GM12878 (cell line): ENCODE results near the gene GAREM1. TPM values are rescaled to one million over a fixed set of nuclear protein-coding genes. Genes with fewer than 3 reads are reported as not detected.

Experiments
- ATAC-seq: fragments of 200-7000 bp; cut with Tn5 transposase; 3 replicates; pipeline ENCODE4 v1.9.1; 2020; ENCODE audit warnings: mild to moderate bottlenecking, moderate library complexity
- BruUV-seq: library from RNA; stranded (reverse); fragments of 400-500 nt; replicated peaks from 2 replicates; lab custom pipeline; 2021; lab: Mats Ljungman, UMichigan
- CTCF ChIA-PET: fragments of 300-600 bp; sonication (Branson Sonifier 250); formaldehyde crosslinking; extraction: SDS; loops from one replicate; lab custom pipeline; 2021; ENCODE audit warnings: inconsistent platforms; lab: Yijun Ruan, JAX
- POLR2A ChIA-PET: fragments of 350-600 bp; formaldehyde crosslinking; extraction: SDS; loops from one replicate; lab custom pipeline; 2021; ENCODE audit warnings: inconsistent platforms; lab: Charles Lee
- RAD21 ChIA-PET: fragments of 300-600 bp; sonication (Branson Sonifier 250); formaldehyde crosslinking; loops from one replicate; lab custom pipeline; 2023; ENCODE audit warnings: antibody characterized with exemption; ENCODE audit not compliant: unreplicated experiment; lab: Charles Lee
- SMC1A ChIA-PET: fragments of 300-600 bp; sonication (Branson Sonifier 250); formaldehyde crosslinking; loops from one replicate; lab custom pipeline; 2023; ENCODE audit not compliant: unreplicated experiment, uncharacterized antibody; lab: Charles Lee
- DNase-seq: peaks from one replicate; pipeline ENCODE4 v3.0.0-alpha.2; 2011; ENCODE audit warnings: low read depth, low spot score
- FAIRE-seq: peaks from 3 replicates; lab custom pipeline; 2011; peaks lifted over from hg19 to GRCh38; lab: Jason Lieb, UNC
- H2AFZ ChIP-seq: 2 replicates; pipeline ENCODE4 v1.6.0; 2011; ENCODE audit warnings: low read depth, low read length, control low read depth; ENCODE audit not compliant: control insufficient read depth
- H3K27ac ChIP-seq: 2 replicates; pipeline ENCODE4 v1.5.1; 2011; ENCODE audit warnings: control low read depth; ENCODE audit not compliant: control insufficient read depth, insufficient read depth
- H3K27me3 ChIP-seq, 2 experiments: replicated peaks in 1 of 2; 2 replicates each; pipeline versions ENCODE4 v1.6.0 to v1.6.1; 2011; ENCODE audit warnings: low read length in 1 of 2; ENCODE audit not compliant: control insufficient read depth in 2 of 2, insufficient read depth in 2 of 2
- H3K36me3 ChIP-seq, 2 experiments: 2 replicates each; pipeline ENCODE4 v1.5.1; 2011; ENCODE audit warnings: low read length in 1 of 2; ENCODE audit not compliant: control insufficient read depth in 2 of 2, insufficient read depth in 2 of 2
- H3K4me1 ChIP-seq: 2 replicates; pipeline ENCODE4 v1.6.1; 2011; ENCODE audit warnings: mild to moderate bottlenecking, low read length, moderate library complexity, mixed read lengths; ENCODE audit not compliant: control insufficient read depth, insufficient read depth
- H3K4me2 ChIP-seq: 2 replicates; pipeline ENCODE4 v1.6.0; 2011; ENCODE audit warnings: control low read depth; ENCODE audit not compliant: control insufficient read depth, insufficient read depth
- H3K4me3 ChIP-seq: fragments of 200-600 bp; sonication (generic); 2 replicates; pipeline ENCODE4 v1.5.1; 2016
- H3K79me2 ChIP-seq: 2 replicates; pipeline ENCODE4 v1.6.0; 2011; ENCODE audit warnings: low read length; ENCODE audit not compliant: control insufficient read depth, insufficient read depth
- H3K9ac ChIP-seq: 2 replicates; pipeline ENCODE4 v1.8.0; 2011; ENCODE audit warnings: low read length, control low read depth, mixed read lengths; ENCODE audit not compliant: control insufficient read depth, insufficient read depth
- H3K9me3 ChIP-seq: replicated peaks from 3 replicates; pipeline ENCODE4 v1.5.1; 2011; ENCODE audit warnings: mild to moderate bottlenecking, low read length; ENCODE audit not compliant: control insufficient read depth, insufficient read depth
- H4K20me1 ChIP-seq: 2 replicates; pipeline ENCODE4 v1.6.0; 2011; ENCODE audit not compliant: control insufficient read depth, insufficient read depth
- EED ChIP-seq: sonication (generic); IDR thresholded peaks from 2 replicates; pipeline ENCODE4 v1.6.1; 2016; ENCODE audit warnings: antibody characterized with exemption, low read depth
- SIX5 ChIP-seq: IDR thresholded peaks from 2 replicates; pipeline ENCODE4 v1.6.1; 2011; ENCODE audit warnings: mild to moderate bottlenecking, low read depth, low read length, moderate library complexity; ENCODE audit not compliant: severe bottlenecking
- SMAD1 ChIP-seq: fragments of 450-650 bp; IDR thresholded peaks from 2 replicates; pipeline ENCODE4 v1.6.1; 2018; ENCODE audit warnings: mild to moderate bottlenecking, low read depth; ENCODE audit not compliant: partially characterized antibody
- WGBS: methylation state at CpG from one replicate; pipeline ENCODE4 v1.1.6; 2016; ENCODE audit warnings: low lambda C conversion rate; ENCODE audit not compliant: insufficient replicate concordance, insufficient coverage; ENCODE audit errors: missing lambda C conversion rate; 5-methylcytosine and 5-hydroxymethylcytosine counted together
- in situ Hi-C: fragments of 300-500 bp; cut with MboI; formaldehyde crosslinking; loops from 9 replicates; pipeline ENCODE4 v1.14.3; 2018; ENCODE audit warnings: mixed read lengths
- intact Hi-C: fragments of 100-400 bp; cut with micrococcal nuclease; formaldehyde crosslinking; loops from one replicate; pipeline ENCODE4 v1.14.2; 2022; ENCODE audit not compliant: unreplicated experiment
- polyA plus RNA-seq, 11 experiments: library from polyadenylated mRNA; depleted of rRNA in 4 of 11; unstranded in 6 of 11; stranded (reverse) in 5 of 11; fragments of >200 nt; fragmentation: Nextera tagmentation in 4 of 11; fragmentation: Illumina TruSeq in 1 of 11; extraction: Ambion mirVana in 4 of 11; extraction: Trizol in 1 of 11; gene quantifications; 1 replicate in 1 of 11; 2 replicates in 10 of 11; pipeline versions ENCODE4 v1.2.1 to v1.2.3, GENCODE V29; 2011 to 2016; ENCODE audit warnings: inconsistent platforms in 2 of 11, missing spikeins in 2 of 11, low read depth in 1 of 11
- total RNA-seq, 4 experiments: library from RNA; depleted of rRNA in 3 of 4; stranded (reverse); fragments of >200 nt in 3 of 4; fragmentation: Illumina TruSeq in 1 of 4; extraction: Trizol in 1 of 4; gene quantifications; 2 replicates each; pipeline versions ENCODE4 v1.2.1 to v1.2.3, GENCODE V29; 2013 to 2021
- TF ChIP-seq, protein P1 (sequence below): fragments of 450-650 bp; IDR thresholded peaks from 2 replicates; pipeline ENCODE4 v1.6.1; 2017; ENCODE audit warnings: low read depth, mild to moderate bottlenecking, moderate library complexity
- TF ChIP-seq, protein P2 (sequence below): fragments of 450-650 bp; IDR thresholded peaks from 2 replicates; pipeline ENCODE4 v1.6.1; 2017; ENCODE audit warnings: mild to moderate bottlenecking, moderate library complexity
- TF ChIP-seq, protein P3 (sequence below): IDR thresholded peaks from 2 replicates; pipeline ENCODE4 v1.6.1; 2011; ENCODE audit warnings: borderline replicate concordance, low read depth, mild to moderate bottlenecking, moderate library complexity, low read length; ENCODE audit not compliant: insufficient read depth, poor library complexity, severe bottlenecking

Gene GAREM1
- total and polyA plus RNA-seq, 10 of the 15 experiments (the other 5 are each of a cell fraction or from before 2014, with no cell fraction given), result 0.05 to 0.29 (median 0.05) TPM; not detected in 7

DNA sequence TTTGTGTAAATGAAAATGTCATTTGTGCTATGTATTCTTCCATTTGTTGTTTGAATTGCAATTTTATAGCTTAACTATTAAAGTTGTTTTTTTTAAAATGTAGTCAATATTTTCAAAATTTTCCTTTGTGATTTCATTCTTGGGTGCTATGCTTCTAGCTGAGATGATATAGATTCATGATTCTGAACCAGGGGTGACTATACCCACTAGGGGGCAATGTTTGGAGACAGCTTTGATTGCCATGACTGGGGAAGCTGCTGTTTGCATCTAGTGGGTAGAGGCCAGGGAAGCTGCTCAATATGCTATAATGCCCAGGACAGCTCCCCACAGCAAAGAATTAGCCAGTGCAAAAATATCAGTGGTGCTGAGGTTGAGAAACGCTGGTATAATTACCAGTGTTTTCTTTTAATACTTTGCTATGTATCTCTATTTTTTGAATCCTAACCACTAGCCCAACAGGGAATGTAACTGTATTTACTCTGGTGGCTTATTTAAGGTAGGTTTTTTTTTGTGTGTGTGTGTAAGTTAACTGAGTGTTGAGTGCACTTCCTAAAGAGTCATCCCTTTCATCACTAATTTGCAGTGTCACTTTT lies 181.1 kb downstream of the GAREM1 start (continued):
- TF ChIP-seq, protein P1, sequence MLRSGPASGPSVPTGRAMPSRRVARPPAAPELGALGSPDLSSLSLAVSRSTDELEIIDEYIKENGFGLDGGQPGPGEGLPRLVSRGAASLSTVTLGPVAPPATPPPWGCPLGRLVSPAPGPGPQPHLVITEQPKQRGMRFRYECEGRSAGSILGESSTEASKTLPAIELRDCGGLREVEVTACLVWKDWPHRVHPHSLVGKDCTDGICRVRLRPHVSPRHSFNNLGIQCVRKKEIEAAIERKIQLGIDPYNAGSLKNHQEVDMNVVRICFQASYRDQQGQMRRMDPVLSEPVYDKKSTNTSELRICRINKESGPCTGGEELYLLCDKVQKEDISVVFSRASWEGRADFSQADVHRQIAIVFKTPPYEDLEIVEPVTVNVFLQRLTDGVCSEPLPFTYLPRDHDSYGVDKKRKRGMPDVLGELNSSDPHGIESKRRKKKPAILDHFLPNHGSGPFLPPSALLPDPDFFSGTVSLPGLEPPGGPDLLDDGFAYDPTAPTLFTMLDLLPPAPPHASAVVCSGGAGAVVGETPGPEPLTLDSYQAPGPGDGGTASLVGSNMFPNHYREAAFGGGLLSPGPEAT, result no peak

DNA sequence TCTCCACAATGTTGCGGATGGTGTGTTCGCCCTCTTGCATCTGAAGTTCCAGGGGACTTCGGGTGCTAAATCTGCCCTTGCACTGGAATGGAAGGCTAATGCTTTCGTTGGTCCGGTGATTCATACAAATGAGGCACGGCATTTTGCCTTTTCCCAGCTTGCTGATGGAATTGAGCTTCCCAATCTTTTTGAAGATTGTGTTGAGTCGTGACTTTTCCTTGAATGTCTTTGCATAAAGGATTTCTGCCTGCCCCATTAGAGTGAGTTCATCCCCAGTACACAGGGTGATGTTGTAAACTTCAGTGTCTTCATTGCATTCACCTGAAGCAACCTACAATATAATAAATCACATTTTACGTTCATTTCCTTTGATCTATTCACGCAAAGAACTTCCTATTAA lies 182.8 kb downstream of the GAREM1 start:
- Histone ChIP-seq H3K27ac (no peak overlapping the region), H3K4me3 (no peak overlapping the region), H2AFZ (no peak overlapping the region), H3K36me3 (no peaks in the 10 kb centered on the region), H3K4me1 (no peaks in the 10 kb centered on the region), H3K27me3 (no peaks in the 10 kb centered on the region), H4K20me1 (no peaks in the 10 kb centered on the region), H3K79me2 (no peaks in the 10 kb centered on the region), H3K9me3 (no peaks in the 10 kb centered on the region), H3K9ac (no peak overlapping the region), H3K4me2 (no peak overlapping the region)
- no peak for TF ChIP-seq SMAD1
- ChIA-PET SMC1A (interaction anchor here (2.0 kb wide), 1 partner anchor 14 kb away, joined by 6 read pairs; no protein-coding TSS in a partner anchor), CTCF (no interaction called here), POLR2A (no interaction called here), RAD21 (no interaction called here)
- ATAC-seq (no peak), FAIRE-seq (no peak), DNase-seq (no peak)
- no TSS peak for BruUV-seq
- 31% methylated on average over 9 of the region's 9 CpGs for WGBS
- in situ Hi-C loops (no loop called here), intact Hi-C loops (loop anchor here (5.0 kb wide), 1 partner anchor 264 kb away; no protein-coding TSS in a partner anchor)

DNA sequence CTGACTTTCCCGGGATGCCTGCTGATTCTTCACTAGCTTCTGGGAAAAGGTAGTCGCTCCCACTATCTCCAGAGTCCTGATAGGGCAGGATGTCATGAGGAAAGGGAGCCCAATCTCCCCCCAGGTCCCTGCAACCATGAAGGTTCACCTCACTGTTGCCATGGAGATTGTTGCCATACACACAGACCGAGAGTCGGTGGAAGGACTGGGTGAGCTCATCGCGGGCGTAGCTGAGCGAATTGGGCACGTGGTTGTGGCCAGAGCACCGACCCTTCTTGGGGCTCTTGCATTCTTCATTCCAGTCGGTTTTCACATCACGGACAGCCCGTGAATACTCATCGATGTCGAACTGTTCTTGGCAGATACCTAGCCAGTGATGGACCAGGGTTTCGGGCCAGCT lies 183.4 kb downstream of the GAREM1 start:
- no peak for FAIRE-seq
- Histone ChIP-seq H3K27me3 (no peaks in the 10 kb centered on the region), H4K20me1 (no peaks in the 10 kb centered on the region), H3K4me1 (no peaks in the 10 kb centered on the region), H3K4me2 (no peak overlapping the region), H3K4me3 (no peak overlapping the region), H3K36me3 (no peaks in the 10 kb centered on the region), H3K9ac (no peak overlapping the region), H3K79me2 (no peaks in the 10 kb centered on the region), H3K9me3 (no peaks in the 10 kb centered on the region)
- ATAC-seq, result no peak
- no peak for DNase-seq
- BruUV-seq, result no TSS peak
- ChIA-PET RAD21 (no interaction called here), POLR2A (no interaction called here), CTCF (no interaction called here)
- TF ChIP-seq, protein P2, sequence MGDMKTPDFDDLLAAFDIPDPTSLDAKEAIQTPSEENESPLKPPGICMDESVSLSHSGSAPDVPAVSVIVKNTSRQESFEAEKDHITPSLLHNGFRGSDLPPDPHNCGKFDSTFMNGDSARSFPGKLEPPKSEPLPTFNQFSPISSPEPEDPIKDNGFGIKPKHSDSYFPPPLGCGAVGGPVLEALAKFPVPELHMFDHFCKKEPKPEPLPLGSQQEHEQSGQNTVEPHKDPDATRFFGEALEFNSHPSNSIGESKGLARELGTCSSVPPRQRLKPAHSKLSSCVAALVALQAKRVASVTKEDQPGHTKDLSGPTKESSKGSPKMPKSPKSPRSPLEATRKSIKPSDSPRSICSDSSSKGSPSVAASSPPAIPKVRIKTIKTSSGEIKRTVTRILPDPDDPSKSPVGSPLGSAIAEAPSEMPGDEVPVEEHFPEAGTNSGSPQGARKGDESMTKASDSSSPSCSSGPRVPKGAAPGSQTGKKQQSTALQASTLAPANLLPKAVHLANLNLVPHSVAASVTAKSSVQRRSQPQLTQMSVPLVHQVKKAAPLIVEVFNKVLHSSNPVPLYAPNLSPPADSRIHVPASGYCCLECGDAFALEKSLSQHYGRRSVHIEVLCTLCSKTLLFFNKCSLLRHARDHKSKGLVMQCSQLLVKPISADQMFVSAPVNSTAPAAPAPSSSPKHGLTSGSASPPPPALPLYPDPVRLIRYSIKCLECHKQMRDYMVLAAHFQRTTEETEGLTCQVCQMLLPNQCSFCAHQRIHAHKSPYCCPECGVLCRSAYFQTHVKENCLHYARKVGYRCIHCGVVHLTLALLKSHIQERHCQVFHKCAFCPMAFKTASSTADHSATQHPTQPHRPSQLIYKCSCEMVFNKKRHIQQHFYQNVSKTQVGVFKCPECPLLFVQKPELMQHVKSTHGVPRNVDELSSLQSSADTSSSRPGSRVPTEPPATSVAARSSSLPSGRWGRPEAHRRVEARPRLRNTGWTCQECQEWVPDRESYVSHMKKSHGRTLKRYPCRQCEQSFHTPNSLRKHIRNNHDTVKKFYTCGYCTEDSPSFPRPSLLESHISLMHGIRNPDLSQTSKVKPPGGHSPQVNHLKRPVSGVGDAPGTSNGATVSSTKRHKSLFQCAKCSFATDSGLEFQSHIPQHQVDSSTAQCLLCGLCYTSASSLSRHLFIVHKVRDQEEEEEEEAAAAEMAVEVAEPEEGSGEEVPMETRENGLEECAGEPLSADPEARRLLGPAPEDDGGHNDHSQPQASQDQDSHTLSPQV, result no peak
- TF ChIP-seq SIX5 (no peak), EED (no peak)
- TF ChIP-seq, protein P3, sequence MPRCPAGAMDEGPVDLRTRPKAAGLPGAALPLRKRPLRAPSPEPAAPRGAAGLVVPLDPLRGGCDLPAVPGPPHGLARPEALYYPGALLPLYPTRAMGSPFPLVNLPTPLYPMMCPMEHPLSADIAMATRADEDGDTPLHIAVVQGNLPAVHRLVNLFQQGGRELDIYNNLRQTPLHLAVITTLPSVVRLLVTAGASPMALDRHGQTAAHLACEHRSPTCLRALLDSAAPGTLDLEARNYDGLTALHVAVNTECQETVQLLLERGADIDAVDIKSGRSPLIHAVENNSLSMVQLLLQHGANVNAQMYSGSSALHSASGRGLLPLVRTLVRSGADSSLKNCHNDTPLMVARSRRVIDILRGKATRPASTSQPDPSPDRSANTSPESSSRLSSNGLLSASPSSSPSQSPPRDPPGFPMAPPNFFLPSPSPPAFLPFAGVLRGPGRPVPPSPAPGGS, result no peak
- TF ChIP-seq, all 136 proteins: peak for 0
- SMC1A ChIA-PET, result no interaction called here
- WGBS, result 54% methylated on average over 16 of the region's 16 CpGs
- intact Hi-C loops, result loop anchor here (5.0 kb wide), 1 partner anchor 265 kb away; no protein-coding TSS in a partner anchor
- no peak overlapping the region for H3K27ac ChIP-seq
- in situ Hi-C loops, result no loop called here
- H2AFZ ChIP-seq, result no peak overlapping the region
